HL-60 (cell line): Measurements from ENCODE around the gene TEDC1.

Experiments used
- DNase-seq, 2 experiments: peaks; one replicate each; pipeline ENCODE4 v3.0.0-alpha.2; 2010 to 2020; ENCODE audit warnings: low read depth in 1 of 2, low spot score in 1 of 2
- H3K27ac ChIP-seq: fragments of 250-450 bp; sonication (Bioruptor Pico); replicated peaks from 2 replicates; pipeline ENCODE4 v1.5.1; 2020; ENCODE audit warnings: mild to moderate bottlenecking, moderate library complexity
- H3K27me3 ChIP-seq: fragments of 250-450 bp; sonication (Bioruptor Pico); 2 replicates; pipeline ENCODE4 v1.5.1; 2021; ENCODE audit warnings: mild to moderate bottlenecking, moderate library complexity; ENCODE audit not compliant: insufficient read depth, poor library complexity, severe bottlenecking
- H3K4me3 ChIP-seq: replicated peaks from 2 replicates; pipeline ENCODE4 v1.5.1; 2011; ENCODE audit warnings: mild to moderate bottlenecking, control low read depth, low read length; ENCODE audit not compliant: insufficient read depth
- CTCF ChIP-seq: IDR thresholded peaks from one replicate; pipeline ENCODE4 v1.5.1; 2011; ENCODE audit warnings: low read length, control low read depth, inconsistent platforms; ENCODE audit not compliant: insufficient read depth
- GABPA ChIP-seq: IDR thresholded peaks from 2 replicates; pipeline ENCODE4 v1.6.1; 2012; ENCODE audit warnings: low read depth
- POLR2AphosphoS5 ChIP-seq: IDR thresholded peaks from 2 replicates; pipeline ENCODE4 v1.6.1; 2012; ENCODE audit warnings: low read depth
- SPI1 ChIP-seq: IDR thresholded peaks from 2 replicates; pipeline ENCODE4 v1.6.1; 2012; ENCODE audit warnings: low read depth, mild to moderate bottlenecking, borderline replicate concordance
- TF ChIP-seq, protein P1 (sequence below): IDR thresholded peaks from 2 replicates; pipeline ENCODE4 v1.6.1; 2012; ENCODE audit warnings: low read depth; ENCODE audit not compliant: insufficient replicate concordance

TEDC1 gene

GRCh38 chr14:105456736-105457617, 34.1 kb upstream of the TEDC1 start:
- Histone ChIP-seq H3K27ac (no peak overlapping the region), H3K4me3 (no peak overlapping the region), H3K27me3 (no peaks in the 10 kb centered on the region)
- DNase-seq, result no peak
- no peak for TF ChIP-seq CTCF
- TF ChIP-seq POLR2AphosphoS5, result no peak; the same call in 1 of the 2 replicates
- no peak for TF ChIP-seq GABPA
- TF ChIP-seq, protein P1, sequence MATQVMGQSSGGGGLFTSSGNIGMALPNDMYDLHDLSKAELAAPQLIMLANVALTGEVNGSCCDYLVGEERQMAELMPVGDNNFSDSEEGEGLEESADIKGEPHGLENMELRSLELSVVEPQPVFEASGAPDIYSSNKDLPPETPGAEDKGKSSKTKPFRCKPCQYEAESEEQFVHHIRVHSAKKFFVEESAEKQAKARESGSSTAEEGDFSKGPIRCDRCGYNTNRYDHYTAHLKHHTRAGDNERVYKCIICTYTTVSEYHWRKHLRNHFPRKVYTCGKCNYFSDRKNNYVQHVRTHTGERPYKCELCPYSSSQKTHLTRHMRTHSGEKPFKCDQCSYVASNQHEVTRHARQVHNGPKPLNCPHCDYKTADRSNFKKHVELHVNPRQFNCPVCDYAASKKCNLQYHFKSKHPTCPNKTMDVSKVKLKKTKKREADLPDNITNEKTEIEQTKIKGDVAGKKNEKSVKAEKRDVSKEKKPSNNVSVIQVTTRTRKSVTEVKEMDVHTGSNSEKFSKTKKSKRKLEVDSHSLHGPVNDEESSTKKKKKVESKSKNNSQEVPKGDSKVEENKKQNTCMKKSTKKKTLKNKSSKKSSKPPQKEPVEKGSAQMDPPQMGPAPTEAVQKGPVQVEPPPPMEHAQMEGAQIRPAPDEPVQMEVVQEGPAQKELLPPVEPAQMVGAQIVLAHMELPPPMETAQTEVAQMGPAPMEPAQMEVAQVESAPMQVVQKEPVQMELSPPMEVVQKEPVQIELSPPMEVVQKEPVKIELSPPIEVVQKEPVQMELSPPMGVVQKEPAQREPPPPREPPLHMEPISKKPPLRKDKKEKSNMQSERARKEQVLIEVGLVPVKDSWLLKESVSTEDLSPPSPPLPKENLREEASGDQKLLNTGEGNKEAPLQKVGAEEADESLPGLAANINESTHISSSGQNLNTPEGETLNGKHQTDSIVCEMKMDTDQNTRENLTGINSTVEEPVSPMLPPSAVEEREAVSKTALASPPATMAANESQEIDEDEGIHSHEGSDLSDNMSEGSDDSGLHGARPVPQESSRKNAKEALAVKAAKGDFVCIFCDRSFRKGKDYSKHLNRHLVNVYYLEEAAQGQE, result no peak
- TF ChIP-seq SPI1, result no peak

DNA sequence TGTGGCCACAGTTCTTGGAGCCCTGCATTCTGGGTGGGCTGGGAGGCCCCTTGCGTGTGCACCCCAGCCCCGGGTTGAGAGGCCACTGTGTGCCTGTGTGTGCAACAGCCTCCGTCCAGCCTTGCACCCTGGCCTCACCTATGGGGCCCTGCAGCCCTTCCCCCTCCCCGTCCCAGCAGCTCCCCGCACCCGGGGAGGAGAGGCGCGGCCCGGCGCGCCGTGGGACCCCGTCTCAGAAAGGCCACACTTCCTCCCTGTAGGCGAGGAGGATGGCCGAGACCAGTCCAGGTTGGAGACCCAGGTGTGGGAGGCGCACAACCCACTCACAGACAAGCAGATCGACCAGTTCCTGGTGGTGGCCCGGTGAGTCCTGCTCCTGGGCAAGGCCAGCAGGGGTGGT, 33.0 kb upstream of the TEDC1 start:
- DNase-seq, result no peak
- Histone ChIP-seq H3K27me3 (no peaks in the 10 kb centered on the region), H3K27ac (no peak overlapping the region), H3K4me3 (no peak overlapping the region)
- peak; percentile 17; the same call in 1 of the 2 replicates for TF ChIP-seq POLR2AphosphoS5
- TF ChIP-seq, protein P1, result no peak

GRCh38 chr14:105458571-105458970, 32.5 kb upstream of the TEDC1 start:
- TF ChIP-seq POLR2AphosphoS5 (no peak), GABPA (no peak), SPI1 (no peak), CTCF (no peak)
- TF ChIP-seq, protein P1, result no peak
- no peak overlapping the region for H3K27ac ChIP-seq
- no peak for DNase-seq
- H3K4me3 ChIP-seq, result no peak overlapping the region
- H3K27me3 ChIP-seq, result no peaks in the 10 kb centered on the region
